H1 (cell line): ENCODE results near the gene MED10. TPM values are rescaled to one million over a fixed set of nuclear protein-coding genes. Genes with fewer than 3 reads are reported as not detected.

Experiments
- CTCF ChIA-PET: fragments of 300-600 bp; sonication (Branson Sonifier 250); formaldehyde crosslinking; loops from one replicate; lab custom pipeline; 2021; ENCODE audit not compliant: partially characterized antibody; lab: Charles Lee
- POLR2A ChIA-PET: fragments of 300-600 bp; sonication (Branson Sonifier 250); formaldehyde crosslinking; loops from one replicate; lab custom pipeline; 2021; ENCODE audit warnings: inconsistent platforms; ENCODE audit not compliant: partially characterized antibody; lab: Charles Lee
- DNase-seq, 2 experiments: peaks; one replicate each; pipeline versions ENCODE4 v3.0.0 to v3.0.0-alpha.2; 2010 to 2022; ENCODE audit warnings: low spot score in 2 of 2, low read depth in 1 of 2, mixed read lengths in 1 of 2
- FAIRE-seq: peaks from 2 replicates; lab custom pipeline; 2011; peaks lifted over from hg19 to GRCh38; lab: Jason Lieb, UNC
- H2AFZ ChIP-seq: 2 replicates; pipeline ENCODE4 v1.8.1; 2012; ENCODE audit warnings: low read length, inconsistent platforms
- H2AK5ac ChIP-seq: 2 replicates; pipeline ENCODE4 v1.6.1; 2013; ENCODE audit warnings: low read depth, low read length
- H2BK120ac ChIP-seq: replicated peaks from 2 replicates; pipeline ENCODE3; 2013; ENCODE audit warnings: low read depth, low read length, inconsistent platforms
- H2BK12ac ChIP-seq: 2 replicates; pipeline ENCODE4 v1.6.1; 2013; ENCODE audit warnings: low read depth, low read length
- H2BK15ac ChIP-seq: 2 replicates; pipeline ENCODE4 v1.6.1; 2013; ENCODE audit warnings: low read length
- H2BK20ac ChIP-seq: 2 replicates; pipeline ENCODE4 v1.6.1; 2013; ENCODE audit warnings: low read length
- H2BK5ac ChIP-seq: 2 replicates; pipeline ENCODE4 v1.6.1; 2013; ENCODE audit warnings: low read depth, low read length
- H3K14ac ChIP-seq: 2 replicates; pipeline ENCODE4 v1.6.1; 2013; ENCODE audit warnings: inconsistent platforms; ENCODE audit not compliant: insufficient read length
- H3K18ac ChIP-seq: 2 replicates; pipeline ENCODE4 v1.6.1; 2013; ENCODE audit warnings: low read length; ENCODE audit errors: extremely low read depth
- H3K23ac ChIP-seq: 2 replicates; pipeline ENCODE4 v1.6.1; 2013; ENCODE audit warnings: inconsistent platforms; ENCODE audit not compliant: insufficient read length
- H3K23me2 ChIP-seq: 2 replicates; pipeline ENCODE4 v1.6.1; 2013; ENCODE audit warnings: low read depth, low read length
- H3K27ac ChIP-seq: 2 replicates; pipeline ENCODE4 v1.6.1; 2011; ENCODE audit warnings: low read depth, low read length, inconsistent platforms
- H3K27me3 ChIP-seq, 4 experiments: replicated peaks in 1 of 4; 1 replicate in 1 of 4; 2 replicates in 3 of 4; pipeline versions ENCODE4 v1.6.1 to v1.8.1; 2011 to 2013; ENCODE audit warnings: low read length in 3 of 4, mild to moderate bottlenecking in 3 of 4, inconsistent platforms in 2 of 4, mixed read lengths in 2 of 4, moderate library complexity in 1 of 4; ENCODE audit not compliant: control insufficient read depth in 3 of 4, insufficient read depth in 3 of 4; ENCODE audit errors: extremely low read depth in 1 of 4
- H3K36me3 ChIP-seq, 4 experiments: 2 replicates each; pipeline versions ENCODE4 v1.6.1 to v1.8.1; 2011 to 2013; ENCODE audit warnings: mild to moderate bottlenecking in 4 of 4, low read length in 3 of 4, moderate library complexity in 2 of 4, control low read depth in 1 of 4, inconsistent platforms in 1 of 4; ENCODE audit not compliant: insufficient read depth in 4 of 4, control insufficient read depth in 2 of 4
- H3K4ac ChIP-seq: replicated peaks from 2 replicates; pipeline ENCODE3; 2013; ENCODE audit warnings: low read length, low read depth, mixed read lengths, inconsistent platforms; ENCODE audit not compliant: insufficient read length
- H3K4me1 ChIP-seq, 4 experiments: replicated peaks in 1 of 4; 1 replicate in 1 of 4; 2 replicates in 3 of 4; pipeline versions ENCODE4 v1.6.1 to v1.8.1; 2011 to 2013; ENCODE audit warnings: low read length in 3 of 4, inconsistent platforms in 2 of 4, mixed read lengths in 1 of 4; ENCODE audit not compliant: insufficient read depth in 4 of 4, control insufficient read depth in 3 of 4
- H3K4me2 ChIP-seq, 2 experiments: 2 replicates each; pipeline versions ENCODE4 v1.6.1 to v1.8.1; 2011 to 2013; ENCODE audit warnings: low read depth in 2 of 2, low read length in 2 of 2, control low read depth in 1 of 2, inconsistent platforms in 1 of 2, mild to moderate bottlenecking in 1 of 2; ENCODE audit not compliant: insufficient read depth in 1 of 2
- H3K4me3 ChIP-seq, 4 experiments: fragments of 200-600, 300-600 bp in 1 of 4; sonication (generic), shearing (Covaris generic), sonication (Bioruptor Twin) in 1 of 4; 2 replicates each; pipeline versions ENCODE4 v1.5.1 to v1.8.1; 2011 to 2016; ENCODE audit warnings: low read length in 4 of 4, low read depth in 3 of 4, control low read depth in 2 of 4, inconsistent platforms in 2 of 4, mild to moderate bottlenecking in 2 of 4, mixed read lengths in 1 of 4, moderate library complexity in 1 of 4; ENCODE audit not compliant: insufficient read depth in 2 of 4; ENCODE audit errors: extremely low read depth in 1 of 4
- H3K56ac ChIP-seq: replicated peaks from 2 replicates; pipeline ENCODE3; 2013; ENCODE audit warnings: low read depth, mild to moderate bottlenecking, mixed read lengths, low read length, inconsistent platforms; ENCODE audit not compliant: insufficient read length
- H3K79me1 ChIP-seq: 2 replicates; pipeline ENCODE4 v1.6.1; 2013; ENCODE audit warnings: low read depth, low read length, control low read depth
- H3K79me2 ChIP-seq, 2 experiments: 2 replicates each; pipeline versions ENCODE4 v1.6.1 to v1.8.1; 2012 to 2013; ENCODE audit warnings: low read length in 2 of 2, mild to moderate bottlenecking in 2 of 2, inconsistent platforms in 1 of 2; ENCODE audit not compliant: insufficient read depth in 2 of 2, control insufficient read depth in 1 of 2
- H3K9ac ChIP-seq, 4 experiments: replicated peaks in 1 of 4; 1 replicate in 1 of 4; 2 replicates in 3 of 4; pipeline versions ENCODE4 v1.6.1 to v1.8.1; 2011 to 2013; ENCODE audit warnings: low read depth in 3 of 4, low read length in 3 of 4, control low read depth in 2 of 4, mild to moderate bottlenecking in 2 of 4, moderate library complexity in 2 of 4, inconsistent platforms in 1 of 4; ENCODE audit errors: extremely low read depth in 1 of 4
- H3K9me3 ChIP-seq, 2 experiments: 2 replicates each; pipeline versions ENCODE4 v1.6.1 to v1.8.1; 2012 to 2013; ENCODE audit warnings: mild to moderate bottlenecking in 2 of 2, moderate library complexity in 2 of 2, control low read depth in 1 of 2, inconsistent platforms in 1 of 2, low read depth in 1 of 2, low read length in 1 of 2, mixed read lengths in 1 of 2; ENCODE audit not compliant: insufficient read depth in 2 of 2
- H4K20me1 ChIP-seq, 2 experiments: replicated peaks in 1 of 2; 2 replicates each; pipeline versions ENCODE3 to v1.8.1; 2011 to 2013; ENCODE audit warnings: inconsistent platforms in 2 of 2, low read length in 2 of 2, mild to moderate bottlenecking in 1 of 2; ENCODE audit not compliant: insufficient read depth in 2 of 2, control insufficient read depth in 1 of 2
- H4K5ac ChIP-seq: 2 replicates; pipeline ENCODE4 v1.6.1; 2013; ENCODE audit warnings: low read length, low read depth, mixed read lengths, inconsistent platforms; ENCODE audit not compliant: insufficient read length
- H4K8ac ChIP-seq: 2 replicates; pipeline ENCODE4 v1.8.0; 2013; ENCODE audit warnings: mild to moderate bottlenecking, moderate library complexity, low read length, inconsistent platforms; ENCODE audit not compliant: insufficient read depth; ENCODE audit errors: extremely low read depth
- H4K91ac ChIP-seq: replicated peaks from 2 replicates; pipeline ENCODE3; 2013; ENCODE audit warnings: low read length, mixed read lengths, inconsistent platforms; ENCODE audit not compliant: insufficient read length
- BCL11A ChIP-seq, 2 experiments: IDR thresholded peaks; one replicate each; pipeline ENCODE4 v1.6.1; 2011; ENCODE audit warnings: low read depth in 2 of 2, low read length in 2 of 2, mild to moderate bottlenecking in 2 of 2
- BRCA1 ChIP-seq: IDR thresholded peaks from 2 replicates; pipeline ENCODE4 v1.6.1; 2012; ENCODE audit warnings: low read depth, low read length, improper control_type of control experiment
- FOSL1 ChIP-seq: IDR thresholded peaks from 2 replicates; pipeline ENCODE4 v1.6.1; 2011; ENCODE audit warnings: mild to moderate bottlenecking, low read depth, low read length, moderate library complexity; ENCODE audit not compliant: insufficient read depth
- POLR2AphosphoS5 ChIP-seq: IDR thresholded peaks from 2 replicates; pipeline ENCODE4 v1.6.1; 2011; ENCODE audit warnings: low read depth, low read length
- RNF2 ChIP-seq: fragments of 200-900, 300-1000 bp; sonication (generic); IDR thresholded peaks from 2 replicates; pipeline ENCODE4 v1.7.1; 2016; ENCODE audit warnings: borderline replicate concordance, low read depth, mild to moderate bottlenecking, antibody characterized with exemption, low read length; ENCODE audit not compliant: poor library complexity, severe bottlenecking; ENCODE audit errors: missing control alignments
- SP1 ChIP-seq: IDR thresholded peaks from 2 replicates; pipeline ENCODE4 v1.6.1; 2011; ENCODE audit warnings: low read depth, low read length
- TCF12 ChIP-seq: IDR thresholded peaks from 2 replicates; pipeline ENCODE4 v1.6.1; 2011; ENCODE audit warnings: low read depth, mild to moderate bottlenecking, low read length
- ZNF274 ChIP-seq: IDR thresholded peaks from 2 replicates; pipeline ENCODE4 v1.7.0; 2012; ENCODE audit warnings: low read length, borderline replicate concordance; ENCODE audit errors: extremely low read depth
- WGBS, 2 experiments: shearing (Covaris generic) in 1 of 2; methylation state at CpG; one replicate each; pipeline versions ENCODE4 v1.1.6 to v1.1.7; 2013 to 2015; ENCODE audit warnings: low lambda C conversion rate in 2 of 2, mixed read lengths in 2 of 2, inconsistent platforms in 1 of 2, low coverage in 1 of 2, missing lambda C conversion rate in 1 of 2; ENCODE audit not compliant: insufficient replicate concordance in 2 of 2, insufficient coverage in 1 of 2, insufficient read length in 1 of 2; ENCODE audit errors: extremely low coverage in 1 of 2, missing lambda C conversion rate in 1 of 2; 5-methylcytosine and 5-hydroxymethylcytosine counted together
- polyA plus RNA-seq, 7 experiments: library from polyadenylated mRNA; depleted of rRNA in 3 of 7; stranded (reverse) in 5 of 7; unstranded in 2 of 7; fragments of >200 nt in 5 of 7; fragments of 200-250 nt in 2 of 7; gene quantifications; 1 replicate in 5 of 7; 2 replicates in 1 of 7; 4 replicates in 1 of 7; pipeline versions ENCODE4 v1.2.1 to v1.2.3, GENCODE V29; 2011 to 2013; ENCODE audit warnings: missing spikeins in 2 of 7, mixed read lengths in 2 of 7
- total RNA-seq: library from RNA; stranded (reverse); fragmentation: NEBNext Ultra II Directional; extraction: Animal tissue kit (Norgen Biotek cat#: 25700); gene quantifications from 2 replicates; pipeline ENCODE4 v1.2.1, GENCODE V29; 2021

MED10 gene
- total and polyA plus RNA-seq, 2 of the 8 experiments (the other 6 are each of a cell fraction or from before 2014, with no cell fraction given) = 20.1 to 23.2 TPM

- no peak overlapping the region for H3K4me2 ChIP-seq
- H3K4me3 ChIP-seq = no peak overlapping the region
- POLR2A ChIA-PET = no interaction called here
- H4K20me1 ChIP-seq = no peaks in the 10 kb centered on the region
- no peak overlapping the region for H2BK12ac ChIP-seq
- CTCF ChIA-PET = no interaction called here
- no peak overlapping the region for H4K8ac ChIP-seq
- no peaks in the 10 kb centered on the region for H3K79me1 ChIP-seq
- no peak overlapping the region for H3K18ac ChIP-seq
- FAIRE-seq (no peak), DNase-seq (no peak)
- H2BK20ac ChIP-seq = no peak overlapping the region
- no peak overlapping the region for H3K23ac ChIP-seq
- no peak overlapping the region for H2BK120ac ChIP-seq
- no peaks in the 10 kb centered on the region for H3K36me3 ChIP-seq
- no peak overlapping the region for H3K9ac ChIP-seq
- no peak overlapping the region for H2AFZ ChIP-seq
- peaks cover 0 to 14% of the 10 kb centered on the region in 2 experiments; a peak in 2 of 4 replicates for H3K9me3 ChIP-seq
- H3K27me3 ChIP-seq = no peaks in the 10 kb centered on the region; a peak in 1 of 7 replicates
- H3K14ac ChIP-seq = no peak overlapping the region
- no peak overlapping the region for H2BK5ac ChIP-seq
- H2AK5ac ChIP-seq = no peak overlapping the region
- H2BK15ac ChIP-seq = no peak overlapping the region
- no peaks in the 10 kb centered on the region for H3K79me2 ChIP-seq
- no peak overlapping the region for H3K56ac ChIP-seq
- no peak overlapping the region for H4K5ac ChIP-seq
- no peak overlapping the region for H3K4ac ChIP-seq
- H3K4me1 ChIP-seq = no peaks in the 10 kb centered on the region
- WGBS, 2 experiments = 93% methylated on average over 3 of the region's 3 CpGs; no CpG with 5 or more reads in 1 of the 2 experiments
- H4K91ac ChIP-seq = no peak overlapping the region
- no peak overlapping the region for H3K27ac ChIP-seq
- no peaks in the 10 kb centered on the region for H3K23me2 ChIP-seq
- TF ChIP-seq FOSL1 = no peak
- no peak for TF ChIP-seq ZNF274
- TF ChIP-seq TCF12 = no peak
- no peak for TF ChIP-seq BCL11A (IDR thresholded peaks at IDR 0.05; ENCODE audit: low read depth in 2 of 2, low read length in 2 of 2)
- no peak for TF ChIP-seq SP1
- no peak for TF ChIP-seq BRCA1
- no peak for TF ChIP-seq RNF2
- no peak for TF ChIP-seq POLR2AphosphoS5
These were observed 40.4 kb upstream of the MED10 start for GRCh38 chr5:6418679-6419276.
